Measurements from ENCODE around the gene MPHOSPH8.
"Not testable (repeated sequence)": the region's sequence is repeated elsewhere in the genome, so short reads cannot be mapped to it uniquely, and the experiment has no call there.

MPHOSPH8 gene

DNA sequence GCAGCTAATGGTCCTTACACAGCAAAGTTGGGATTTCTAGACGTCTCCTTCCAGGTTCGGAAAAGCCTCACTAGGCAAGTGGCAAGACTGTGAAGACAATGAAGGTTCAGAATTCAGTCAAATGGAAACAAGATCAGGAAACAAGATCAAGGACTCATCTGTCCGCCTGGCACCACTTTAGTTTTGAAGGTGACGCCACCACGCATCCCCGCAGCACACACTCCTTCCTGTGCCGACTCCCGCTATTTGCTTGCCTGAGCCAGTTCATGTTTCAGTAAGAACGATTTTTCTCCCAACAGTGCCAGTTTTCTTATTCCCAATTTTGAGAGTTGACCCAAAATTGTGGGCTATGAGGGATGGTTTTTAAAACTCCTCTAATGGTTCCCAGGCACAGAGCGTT lies 41.4 kb downstream of the MPHOSPH8 start:
- Histone ChIP-seq H3K9me3 (no peaks in the 10 kb centered on the region), H3K27ac (no peak overlapping the region), H4K20me1 (peaks cover 33% of the 10 kb centered on the region), H3K36me3 (peaks cover 94% of the 10 kb centered on the region), H3K4me3 (no peak overlapping the region), H3K9ac (no peak overlapping the region), H3K27me3 (no peaks in the 10 kb centered on the region), H3K4me2 (no peak overlapping the region), H3K4me1 (peaks cover 9% of the 10 kb centered on the region; the same call in 1 of the 2 replicates)
- no peak for TF ChIP-seq Cebpa-rat (IDR thresholded peaks at IDR 0.05)

DNA sequence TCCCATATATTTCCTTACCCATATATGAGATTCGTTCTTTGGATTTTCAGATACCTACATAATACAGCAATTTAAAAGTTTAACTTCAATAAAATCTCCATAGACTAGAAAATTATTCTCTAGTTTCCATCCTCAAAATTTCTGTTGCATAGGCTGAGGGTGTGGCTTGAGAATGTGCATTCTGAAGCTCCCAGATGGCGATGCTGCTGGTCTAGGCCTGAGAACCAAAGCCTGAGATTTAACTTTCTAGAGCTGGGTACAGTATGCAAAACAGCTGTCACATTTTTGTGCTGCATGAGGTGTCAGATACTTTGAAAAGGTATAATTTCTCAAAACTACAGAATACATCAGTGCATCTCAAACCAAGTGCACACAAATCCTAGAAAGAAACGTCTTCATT lies 42.7 kb downstream of the MPHOSPH8 start:
- no peak overlapping the region for H3K4me3 ChIP-seq
- TF ChIP-seq Cebpa-rat (IDR thresholded peaks at IDR 0.05) = no peak
- H3K9ac ChIP-seq = no peak overlapping the region
- no peaks in the 10 kb centered on the region for H3K9me3 ChIP-seq
- H3K4me1 ChIP-seq = no peaks in the 10 kb centered on the region
- peaks cover 86% of the 10 kb centered on the region for H3K36me3 ChIP-seq
- no peaks in the 10 kb centered on the region for H3K27me3 ChIP-seq
- no peak overlapping the region for H3K4me2 ChIP-seq
- no peak overlapping the region for H3K27ac ChIP-seq
- peaks cover 32% of the 10 kb centered on the region for H4K20me1 ChIP-seq

DNA sequence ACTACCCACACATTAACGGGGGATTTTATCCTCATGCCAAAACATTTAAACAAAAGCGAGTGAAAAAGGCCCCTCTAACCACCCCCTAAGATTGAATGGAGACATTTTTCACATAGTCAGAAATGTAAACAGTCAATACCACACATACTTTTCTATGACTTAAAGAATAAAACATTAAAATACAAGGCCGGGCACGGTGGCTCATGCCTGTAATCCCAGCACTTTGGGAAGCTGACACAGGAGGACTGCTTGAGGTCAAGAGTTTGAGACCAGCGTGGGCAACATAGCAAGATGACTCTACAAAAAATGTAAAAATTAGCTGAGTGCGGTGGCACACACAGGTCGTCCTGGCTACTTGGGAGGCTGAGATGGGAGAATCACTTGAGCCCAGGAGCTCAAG lies 47.3 kb downstream of the MPHOSPH8 start:
- Histone ChIP-seq H4K20me1 (peaks cover 27% of the 10 kb centered on the region; the same call in 1 of the 2 replicates), H3K36me3 (peaks cover 52% of the 10 kb centered on the region)

DNA sequence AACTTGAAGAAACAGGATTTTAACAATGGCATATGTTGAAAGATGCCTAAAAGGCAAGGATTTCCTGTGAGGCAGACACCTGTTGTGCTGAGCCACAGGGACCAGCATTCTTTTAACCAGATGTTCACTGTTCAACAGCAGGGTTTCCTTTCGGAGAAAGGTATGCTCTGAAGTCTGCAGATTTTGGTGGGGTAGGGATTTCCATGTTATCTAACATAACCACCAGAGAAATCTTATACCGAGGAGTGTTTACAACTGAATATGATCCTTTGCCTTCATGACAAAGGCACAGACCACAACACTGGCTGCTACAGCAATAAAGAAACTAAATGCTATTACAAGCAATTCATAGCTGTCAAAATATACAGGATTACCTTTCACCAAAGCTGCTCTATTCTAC lies 48.1 kb downstream of the MPHOSPH8 start:
- peaks cover 7% of the 10 kb centered on the region for H3K4me1 ChIP-seq
- H3K9me3 ChIP-seq = no peaks in the 10 kb centered on the region
- no peak overlapping the region for H3K4me3 ChIP-seq
- TF ChIP-seq Cebpa-rat (IDR thresholded peaks at IDR 0.05) = no peak
- no peak overlapping the region for H3K4me2 ChIP-seq
- H3K27ac ChIP-seq = no peak overlapping the region
- H3K9ac ChIP-seq = no peak overlapping the region
- peaks cover 45% of the 10 kb centered on the region for H3K36me3 ChIP-seq
- peaks cover 23% of the 10 kb centered on the region; the same call in 1 of the 2 replicates for H4K20me1 ChIP-seq
- H3K27me3 ChIP-seq = no peaks in the 10 kb centered on the region

More for the DNA sequence above, 47.3 kb downstream of the MPHOSPH8 start:
- Histone ChIP-seq H3K27me3 (no peaks in the 10 kb centered on the region), H3K9ac (no peak overlapping the region), H3K9me3 (no peaks in the 10 kb centered on the region), H3K27ac (no peak overlapping the region), H3K4me1 (peaks cover 7% of the 10 kb centered on the region), H3K4me2 (no peak overlapping the region), H3K4me3 (no peak overlapping the region)
- TF ChIP-seq Cebpa-rat (IDR thresholded peaks at IDR 0.05) = no peak

DNA sequence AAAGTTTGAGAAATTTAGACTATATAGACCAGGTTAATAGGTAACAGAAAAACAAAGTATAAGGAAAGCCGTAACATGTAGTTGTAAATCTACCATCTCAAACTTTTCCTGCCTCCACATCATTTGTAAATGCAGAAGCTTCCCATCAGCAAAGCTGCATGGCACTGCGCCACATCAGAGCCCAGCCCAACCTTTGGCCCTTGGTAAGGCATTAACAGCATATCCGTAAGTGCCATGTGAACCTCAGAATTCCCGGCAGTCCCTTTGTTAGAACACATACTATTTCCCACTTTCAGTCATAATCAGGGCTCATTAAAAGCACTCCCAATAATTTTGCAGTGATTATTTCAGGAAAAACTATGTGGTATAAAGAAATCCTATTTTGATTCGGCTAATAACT lies 51.6 kb downstream of the MPHOSPH8 start:
- Histone ChIP-seq H3K4me2 (no peak overlapping the region), H3K9me3 (no peaks in the 10 kb centered on the region), H3K27me3 (no peaks in the 10 kb centered on the region), H3K27ac (no peak overlapping the region), H3K4me1 (peaks cover 7% of the 10 kb centered on the region), H3K9ac (no peak overlapping the region), H3K4me3 (no peak overlapping the region), H4K20me1 (peaks cover 20% of the 10 kb centered on the region; the same call in 1 of the 2 replicates), H3K36me3 (peaks cover 39% of the 10 kb centered on the region; the same call in 1 of the 2 replicates)
- TF ChIP-seq Cebpa-rat (IDR thresholded peaks at IDR 0.05) = no peak

DNA sequence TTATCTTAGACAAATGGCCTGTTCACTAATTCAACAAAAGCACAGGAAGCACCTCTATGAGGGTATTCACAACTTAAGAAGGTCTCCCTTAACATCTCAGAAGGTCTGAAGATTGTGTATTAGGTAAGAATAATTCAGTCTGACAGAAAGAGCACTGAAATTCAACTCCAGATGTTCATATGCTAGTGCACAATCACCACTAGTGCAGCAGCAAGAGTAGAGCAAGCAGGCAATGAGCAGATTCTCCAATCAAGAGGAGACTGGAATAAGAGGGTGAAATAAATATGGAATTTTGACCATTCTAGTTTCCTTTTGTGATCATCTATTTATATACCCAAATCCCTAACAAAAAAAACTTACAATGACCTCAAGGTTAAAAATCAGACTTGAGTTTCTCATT lies 52.0 kb downstream of the MPHOSPH8 start:
- Histone ChIP-seq H3K4me1 (peaks cover 7% of the 10 kb centered on the region), H3K9ac (no peak overlapping the region), H3K4me3 (no peak overlapping the region), H3K9me3 (no peaks in the 10 kb centered on the region), H3K4me2 (no peak overlapping the region), H3K27ac (no peak overlapping the region), H4K20me1 (peaks cover 20% of the 10 kb centered on the region; the same call in 1 of the 2 replicates), H3K36me3 (peaks cover 42% of the 10 kb centered on the region; the same call in 1 of the 2 replicates), H3K27me3 (no peaks in the 10 kb centered on the region)
- no peak for TF ChIP-seq Cebpa-rat (IDR thresholded peaks at IDR 0.05)

DNA sequence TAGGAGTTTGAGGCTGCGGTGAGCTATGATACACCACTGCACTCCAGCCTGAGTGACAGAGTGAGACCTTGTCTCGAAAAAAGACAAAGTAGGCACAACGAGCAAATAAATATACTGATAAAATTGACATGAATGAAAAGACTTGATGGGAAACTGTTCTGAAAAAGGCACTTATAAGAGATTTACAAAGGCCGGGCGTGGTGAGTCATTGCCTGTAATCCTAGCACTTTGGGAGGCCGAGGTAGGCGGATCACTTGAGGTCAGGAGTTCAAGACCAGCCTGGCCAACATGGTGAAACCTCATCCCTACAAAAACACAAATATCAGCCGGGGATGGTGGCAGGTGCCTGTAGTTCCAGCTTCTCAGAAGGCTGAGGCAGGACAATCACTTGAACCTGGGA lies 58.0 kb downstream of the MPHOSPH8 start:
- H3K4me1 ChIP-seq, H3K9me3 ChIP-seq, H3K4me2 ChIP-seq, H3K27ac ChIP-seq, H3K27me3 ChIP-seq, H3K4me3 ChIP-seq, H4K20me1 ChIP-seq, H3K9ac ChIP-seq: not testable (repeated sequence)
- H3K36me3 ChIP-seq = peaks cover 59% of the 10 kb centered on the region

DNA sequence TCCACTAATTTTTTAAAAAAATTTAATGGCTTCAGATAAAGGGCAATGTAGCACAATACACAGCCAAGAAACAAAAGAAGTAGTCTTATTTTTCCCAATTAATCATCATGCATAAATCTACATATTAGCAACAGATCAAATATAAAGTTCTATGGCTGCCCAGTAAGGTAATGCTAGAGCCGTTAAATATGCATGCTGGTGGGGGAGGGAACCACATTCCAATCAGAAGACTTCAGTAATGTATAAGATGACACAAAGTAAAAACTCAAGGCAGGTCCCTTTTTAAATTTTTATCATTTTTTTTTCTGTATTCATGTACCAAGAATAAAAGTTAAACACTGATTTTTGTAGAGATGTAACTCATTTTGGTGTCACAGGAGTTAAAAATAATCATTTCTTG lies 62.0 kb downstream of the MPHOSPH8 start:
- Histone ChIP-seq H3K4me2 (no peak overlapping the region), H3K4me3 (no peak overlapping the region)

DNA sequence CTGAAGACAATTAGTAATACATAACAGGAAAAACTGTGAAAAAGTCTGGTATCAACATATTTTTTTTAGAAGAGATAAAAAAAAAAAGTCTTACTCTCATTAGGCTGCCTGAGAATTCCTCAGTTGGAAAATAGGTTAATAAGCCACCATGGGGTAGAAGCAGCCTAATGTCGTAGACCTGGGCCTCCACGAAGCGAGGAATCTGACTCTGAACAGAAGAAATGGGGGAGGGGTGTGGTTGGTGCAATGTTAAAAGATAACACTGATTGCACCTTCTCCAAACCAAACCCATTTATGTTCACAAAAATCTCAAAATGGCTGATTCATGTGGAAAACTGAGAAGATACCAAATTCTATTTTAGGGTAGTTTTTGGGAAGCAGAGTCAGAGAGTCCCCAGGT lies 62.4 kb downstream of the MPHOSPH8 start:
- no peak overlapping the region for H3K4me3 ChIP-seq
- H3K4me2 ChIP-seq = no peak overlapping the region
- peaks cover 35% of the 10 kb centered on the region for H3K36me3 ChIP-seq
- no peaks in the 10 kb centered on the region for H3K9me3 ChIP-seq
- no peaks in the 10 kb centered on the region for H3K27me3 ChIP-seq
- H3K27ac ChIP-seq = no peak overlapping the region
- H3K9ac ChIP-seq = no peak overlapping the region
- H4K20me1 ChIP-seq = no peaks in the 10 kb centered on the region
- no peak for TF ChIP-seq Cebpa-rat (IDR thresholded peaks at IDR 0.05)
- H3K4me1 ChIP-seq = no peaks in the 10 kb centered on the region

More for the DNA sequence above, 62.0 kb downstream of the MPHOSPH8 start:
- Histone ChIP-seq H3K36me3 (peaks cover 39% of the 10 kb centered on the region), H3K27me3 (no peaks in the 10 kb centered on the region), H3K9ac (no peak overlapping the region), H4K20me1 (no peaks in the 10 kb centered on the region), H3K4me1 (no peaks in the 10 kb centered on the region), H3K9me3 (no peaks in the 10 kb centered on the region), H3K27ac (no peak overlapping the region)
- no peak for TF ChIP-seq Cebpa-rat (IDR thresholded peaks at IDR 0.05)

DNA sequence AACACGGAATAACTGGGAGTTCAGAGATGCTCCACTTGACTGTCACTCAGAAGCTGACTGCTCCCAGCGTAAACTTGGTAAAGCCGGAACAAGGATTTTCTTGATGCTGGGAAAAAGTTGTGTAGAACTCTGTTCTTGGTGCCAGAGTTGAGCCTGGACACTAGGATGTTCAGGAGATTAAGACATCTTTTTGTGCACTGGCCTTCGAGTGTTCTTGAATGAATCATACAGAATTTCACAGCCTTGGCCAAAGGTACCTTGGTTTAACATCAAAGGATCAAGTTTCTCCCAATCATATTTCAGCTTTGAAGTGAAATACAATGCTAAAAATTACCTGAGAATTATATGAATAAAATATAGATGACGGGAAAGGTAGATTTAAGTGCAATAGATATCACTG lies 67.5 kb downstream of the MPHOSPH8 start:
- H3K4me2 ChIP-seq, H4K20me1 ChIP-seq, H3K9me3 ChIP-seq, H3K27me3 ChIP-seq, H3K27ac ChIP-seq, H3K9ac ChIP-seq, H3K4me3 ChIP-seq, H3K4me1 ChIP-seq, H3K36me3 ChIP-seq: not testable (repeated sequence)

DNA sequence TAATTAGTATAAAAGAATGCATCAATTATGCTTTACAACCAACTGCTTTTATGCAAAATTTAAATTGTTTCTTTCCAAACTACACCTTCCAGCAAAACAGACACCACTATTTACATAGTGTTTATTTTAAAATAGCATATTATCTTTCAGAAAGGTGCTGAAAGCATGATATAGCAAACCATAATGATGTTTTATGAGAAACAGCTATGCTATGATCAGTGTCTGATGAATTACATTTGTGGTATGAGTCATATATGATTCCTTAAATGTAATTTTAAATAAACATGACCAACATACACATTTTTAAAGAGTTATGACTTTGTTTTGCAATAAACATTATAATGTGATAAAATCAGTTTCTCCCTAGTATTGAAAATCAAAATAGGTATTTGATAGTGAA lies 68.2 kb downstream of the MPHOSPH8 start:
- not testable (repeated sequence) for H3K36me3 ChIP-seq, H3K4me2 ChIP-seq, H3K9me3 ChIP-seq, H3K4me1 ChIP-seq, H3K27ac ChIP-seq, H3K27me3 ChIP-seq, H3K9ac ChIP-seq, H4K20me1 ChIP-seq, H3K4me3 ChIP-seq

DNA sequence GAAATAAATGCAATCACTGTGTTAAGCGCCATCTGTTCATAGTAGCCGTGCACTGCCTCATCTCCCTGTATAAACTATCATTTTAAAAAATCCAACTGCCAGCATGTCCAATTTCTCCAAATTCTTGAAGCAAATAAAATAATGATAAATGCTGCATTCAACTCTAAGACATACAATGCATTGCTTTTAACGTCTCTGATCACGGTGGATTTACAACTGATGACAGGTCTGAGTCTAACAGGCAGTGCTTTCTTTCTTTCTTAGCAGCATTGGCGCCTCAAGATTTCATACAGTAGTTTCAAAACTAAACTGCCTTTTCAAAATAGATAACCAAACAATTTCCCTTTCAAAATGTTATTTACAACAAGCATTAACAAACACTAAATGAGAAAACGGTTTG lies 70.8 kb downstream of the MPHOSPH8 start:
- H3K4me1 ChIP-seq, H3K27ac ChIP-seq, H3K4me3 ChIP-seq, H3K4me2 ChIP-seq, H3K9me3 ChIP-seq, H4K20me1 ChIP-seq, H3K9ac ChIP-seq, H3K27me3 ChIP-seq: not testable (repeated sequence)
- peaks cover 10% of the 10 kb centered on the region; the same call in 1 of the 2 replicates for H3K36me3 ChIP-seq

DNA sequence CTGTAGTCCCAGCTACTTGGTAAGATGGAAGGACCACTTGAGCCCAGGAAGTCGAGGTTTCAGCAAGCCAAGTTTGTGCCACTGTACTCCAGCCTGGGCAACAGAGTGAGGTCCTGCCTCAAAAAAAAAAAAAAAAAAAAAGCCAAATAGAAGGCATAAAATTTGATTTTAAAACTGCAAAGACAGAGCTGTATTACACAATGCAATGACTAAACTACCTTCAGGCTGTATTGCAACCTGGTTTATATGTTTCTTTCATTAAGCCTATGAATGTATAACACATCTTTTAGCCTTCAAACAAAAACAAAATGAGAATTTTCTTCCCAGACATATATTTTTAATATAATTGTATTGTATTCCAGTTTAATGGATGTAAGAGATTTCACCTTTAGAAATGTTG lies 75.6 kb downstream of the MPHOSPH8 start:
- H3K9me3 ChIP-seq, H3K27me3 ChIP-seq, H3K9ac ChIP-seq, H3K4me1 ChIP-seq, H3K27ac ChIP-seq, H3K4me2 ChIP-seq, H3K4me3 ChIP-seq, H4K20me1 ChIP-seq: not testable (repeated sequence)
- H3K36me3 ChIP-seq = peaks cover 32% of the 10 kb centered on the region

DNA sequence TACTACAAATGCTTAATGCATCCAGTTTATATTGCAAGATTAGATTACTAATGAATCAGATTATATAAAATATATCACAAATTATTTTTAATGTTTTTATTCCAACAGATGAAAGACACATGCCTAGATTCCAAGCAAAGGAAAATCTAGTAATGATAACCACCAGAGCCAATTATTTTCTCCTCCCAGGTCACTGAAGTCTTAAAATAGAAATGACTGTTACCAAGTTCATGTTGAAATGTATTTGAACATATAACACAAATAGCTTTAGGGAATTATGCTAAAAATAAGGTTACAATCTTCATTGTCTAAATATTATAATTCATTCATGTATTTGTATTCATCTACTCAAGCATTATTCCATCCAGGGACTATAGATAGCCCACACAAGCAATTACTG lies 76.3 kb downstream of the MPHOSPH8 start:
- not testable (repeated sequence) for H3K4me2 ChIP-seq, H3K27me3 ChIP-seq, H3K27ac ChIP-seq, H4K20me1 ChIP-seq, H3K9me3 ChIP-seq, H3K4me3 ChIP-seq, H3K4me1 ChIP-seq, H3K9ac ChIP-seq
- H3K36me3 ChIP-seq = peaks cover 39% of the 10 kb centered on the region

Measured in BLaER1 (cell line).